T-helper 1 cell treated with Interleukin-12 subunit alpha and Interleukin-12 subunit beta and Interleukin-4 antibody, amounts not matched to agents 30 μg/mL and 1 μg/mL, for 36 hours (primary cell): Measurements from ENCODE around the gene MRPS18A.
"Not testable (repeated sequence)": the region's sequence is repeated elsewhere in the genome, so short reads cannot be mapped to it uniquely, and the experiment has no call there.

Experiments
- H3K27ac Mint-ChIP-seq: one replicate; pipeline ENCODE4 v1.8.0; 2021; ENCODE audit warnings: mild to moderate bottlenecking, mixed read lengths
- H3K27me3 Mint-ChIP-seq: one replicate; pipeline ENCODE4 v1.8.0; 2021; ENCODE audit warnings: low read depth, mixed read lengths
- H3K36me3 Mint-ChIP-seq: one replicate; pipeline ENCODE4 v1.8.0; 2021; ENCODE audit warnings: low read depth, mixed read lengths
- H3K4me1 Mint-ChIP-seq: one replicate; pipeline ENCODE4 v1.8.0; 2021; ENCODE audit warnings: low read depth, mixed read lengths
- H3K4me3 Mint-ChIP-seq: one replicate; pipeline ENCODE4 v1.8.0; 2021; ENCODE audit warnings: mild to moderate bottlenecking, moderate library complexity, mixed read lengths
- H3K9me3 Mint-ChIP-seq: one replicate; pipeline ENCODE4 v1.8.0; 2021; ENCODE audit warnings: mixed read lengths

MRPS18A gene

DNA sequence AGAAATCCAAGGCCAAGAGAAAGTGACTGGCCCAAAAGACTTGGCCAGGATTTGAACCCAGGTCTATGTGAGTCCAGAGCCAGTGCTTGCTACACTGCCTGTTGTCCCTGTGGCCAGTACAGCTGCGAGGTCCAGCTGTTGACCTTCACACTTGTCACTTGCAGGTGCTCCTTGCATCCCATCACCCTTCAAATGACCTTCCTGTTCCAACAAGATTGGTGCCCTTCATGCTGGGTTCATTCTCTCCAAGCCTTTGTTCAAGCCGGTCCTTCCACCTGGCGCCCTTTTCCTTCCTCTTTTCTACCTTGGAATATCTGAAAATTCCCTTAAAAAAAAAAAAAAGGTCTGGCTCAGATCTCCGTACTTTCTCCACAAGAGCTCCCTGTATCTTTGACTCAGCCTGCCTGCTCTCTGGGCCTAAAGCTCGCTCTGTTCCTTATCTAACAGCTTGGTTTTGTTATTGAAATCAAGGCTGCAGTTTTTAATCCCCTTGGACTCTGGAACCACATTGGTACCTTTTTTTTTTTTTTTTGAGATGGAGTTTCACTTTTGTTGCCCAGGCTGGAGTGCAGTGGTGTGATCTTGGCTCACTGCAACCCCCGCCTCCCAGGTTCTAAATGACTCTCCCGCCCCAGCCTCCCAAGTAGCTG lies 22.2 kb upstream of the MRPS18A start:
- Mint-ChIP-seq H3K27ac (no peak overlapping the region), H3K27me3 (peaks cover 39% of the 10 kb centered on the region)

DNA sequence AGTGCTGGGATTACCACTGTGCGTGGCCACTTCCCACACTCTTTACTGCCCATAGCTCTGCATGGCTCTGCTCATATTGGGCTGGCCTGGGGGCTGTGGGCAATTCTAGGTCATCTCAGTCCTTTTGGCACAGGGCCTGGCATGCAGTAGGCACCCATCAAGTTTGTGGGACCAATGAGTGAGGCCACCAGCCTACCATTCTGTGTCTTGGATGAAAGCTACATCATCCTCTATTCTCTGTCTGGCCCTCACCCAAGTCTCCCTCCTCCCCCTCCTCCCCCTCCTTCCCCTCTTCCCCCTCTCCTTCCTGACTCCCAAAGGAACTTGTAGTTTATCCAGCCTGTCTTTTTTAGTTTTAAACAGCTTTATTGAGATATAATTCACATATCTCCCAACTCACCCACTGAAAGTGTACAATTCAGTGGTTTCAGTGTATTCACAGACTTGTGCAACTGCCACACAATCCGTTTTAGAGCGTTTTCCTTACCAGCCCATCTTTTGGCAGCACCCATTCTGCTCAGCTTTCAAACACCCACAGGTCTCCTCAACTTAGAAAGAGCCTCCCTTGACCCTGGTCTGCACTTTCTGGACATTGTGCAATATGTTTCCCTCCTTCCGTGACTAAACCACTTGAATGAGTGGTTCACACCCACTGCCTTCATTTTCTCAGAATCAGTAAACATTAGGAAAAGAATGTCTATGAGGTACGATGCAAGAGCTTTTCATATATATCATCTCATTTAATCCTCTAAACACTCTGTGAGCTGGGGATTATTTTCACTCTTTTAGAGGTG lies 21.5 kb upstream of the MRPS18A start:
- H3K27ac Mint-ChIP-seq: no peak overlapping the region
- no peaks in the 10 kb centered on the region for H3K36me3 Mint-ChIP-seq

More for the DNA sequence above, 22.2 kb upstream of the MRPS18A start:
- no peaks in the 10 kb centered on the region for H3K9me3 Mint-ChIP-seq
- no peak overlapping the region for H3K4me3 Mint-ChIP-seq
- peaks cover 23% of the 10 kb centered on the region for H3K4me1 Mint-ChIP-seq
- H3K36me3 Mint-ChIP-seq: no peaks in the 10 kb centered on the region

GRCh38 chr6:43707767-43708166 lies 20.2 kb upstream of the MRPS18A start:
- H3K4me3 Mint-ChIP-seq: no peak overlapping the region
- H3K4me1 Mint-ChIP-seq: peaks cover 21% of the 10 kb centered on the region
- H3K9me3 Mint-ChIP-seq: no peaks in the 10 kb centered on the region
- H3K36me3 Mint-ChIP-seq: no peaks in the 10 kb centered on the region
- no peak overlapping the region for H3K27ac Mint-ChIP-seq
- peaks cover 51% of the 10 kb centered on the region for H3K27me3 Mint-ChIP-seq

More for the DNA sequence above, 21.5 kb upstream of the MRPS18A start:
- H3K4me1 Mint-ChIP-seq: peaks cover 23% of the 10 kb centered on the region
- peaks cover 43% of the 10 kb centered on the region for H3K27me3 Mint-ChIP-seq
- H3K9me3 Mint-ChIP-seq: no peaks in the 10 kb centered on the region
- no peak overlapping the region for H3K4me3 Mint-ChIP-seq

- no peak overlapping the region for H3K4me3 Mint-ChIP-seq
- no peaks in the 10 kb centered on the region for H3K9me3 Mint-ChIP-seq
- H3K27ac Mint-ChIP-seq: no peak overlapping the region
- H3K27me3 Mint-ChIP-seq: peaks cover 52% of the 10 kb centered on the region
- peaks cover 21% of the 10 kb centered on the region for H3K4me1 Mint-ChIP-seq
- no peaks in the 10 kb centered on the region for H3K36me3 Mint-ChIP-seq
Measured at GRCh38 chr6:43707269-43707668, 19.7 kb upstream of the MRPS18A start.

GRCh38 chr6:43706788-43707187 lies 19.2 kb upstream of the MRPS18A start:
- Mint-ChIP-seq H3K27ac (no peak overlapping the region), H3K9me3 (no peaks in the 10 kb centered on the region), H3K4me1 (peaks cover 21% of the 10 kb centered on the region), H3K36me3 (no peaks in the 10 kb centered on the region), H3K27me3 (peaks cover 48% of the 10 kb centered on the region), H3K4me3 (no peak overlapping the region)

DNA sequence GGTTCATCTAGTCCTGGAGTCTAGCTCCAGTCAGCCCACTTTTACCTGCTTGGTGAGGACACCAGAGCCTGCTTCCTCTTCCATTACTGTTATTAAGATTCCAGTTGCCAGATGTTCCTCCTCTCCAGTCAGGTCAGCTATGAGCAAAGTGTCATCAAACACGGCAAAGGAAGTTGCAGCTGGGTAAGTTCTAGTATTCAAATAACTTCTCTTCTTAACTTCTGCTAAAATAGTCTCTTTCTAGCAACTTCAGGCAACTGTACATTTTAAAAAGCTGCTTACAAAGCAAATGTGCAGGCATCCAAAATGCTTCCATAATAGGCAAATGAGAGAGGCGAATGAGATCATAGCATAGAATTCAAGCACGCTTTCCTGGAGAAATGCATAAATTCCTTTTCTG lies 18.4 kb upstream of the MRPS18A start:
- Mint-ChIP-seq H3K27me3 (peaks cover 44% of the 10 kb centered on the region), H3K36me3 (no peaks in the 10 kb centered on the region), H3K9me3 (no peaks in the 10 kb centered on the region), H3K4me1 (peaks cover 21% of the 10 kb centered on the region), H3K4me3 (no peak overlapping the region), H3K27ac (no peak overlapping the region)

DNA sequence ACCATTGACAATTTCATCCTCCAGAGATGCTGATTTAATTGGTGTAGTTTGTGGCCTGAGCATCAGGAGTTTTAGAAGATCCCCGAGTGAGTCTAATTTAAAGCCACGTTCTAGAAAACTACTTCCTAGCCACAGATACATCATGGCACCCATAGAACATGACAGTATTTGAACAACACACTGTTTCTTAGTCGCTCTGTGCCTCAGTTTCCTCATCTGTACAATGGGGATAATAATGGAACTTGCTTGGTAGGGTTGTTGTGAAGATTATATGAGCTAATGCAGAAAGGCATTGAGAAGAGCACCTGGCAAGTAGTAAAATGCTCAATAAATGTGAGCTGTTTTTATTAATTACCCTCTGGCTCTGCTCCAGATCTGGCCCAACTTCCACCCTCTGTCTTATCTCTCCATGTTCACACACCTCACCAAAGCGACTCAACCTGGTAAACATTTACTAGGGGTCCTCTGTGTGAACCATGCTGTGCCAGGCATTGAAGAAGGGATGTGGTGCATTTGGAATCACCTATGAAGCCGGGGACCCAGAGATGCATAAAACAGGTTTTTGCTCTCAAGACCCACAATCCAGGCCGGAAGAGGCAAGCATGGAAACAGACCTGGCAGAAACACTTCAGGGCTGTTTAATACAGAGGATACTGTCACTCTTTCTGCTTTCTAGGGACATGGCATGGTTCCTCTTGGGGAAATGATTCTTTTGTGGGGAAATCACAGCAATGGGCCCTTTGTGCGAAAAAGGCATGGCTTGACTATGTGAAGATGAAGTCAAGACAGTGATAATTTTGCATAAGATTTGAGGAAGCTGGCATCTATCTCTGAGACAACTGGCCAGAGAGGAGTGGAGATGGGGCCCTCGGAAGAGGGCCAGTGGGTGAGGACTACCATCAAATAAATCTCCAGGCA lies 16.2 kb upstream of the MRPS18A start:
- Mint-ChIP-seq H3K27ac (no peak overlapping the region), H3K9me3 (no peaks in the 10 kb centered on the region), H3K27me3 (peaks cover 40% of the 10 kb centered on the region), H3K4me1 (peaks cover 14% of the 10 kb centered on the region), H3K36me3 (no peaks in the 10 kb centered on the region), H3K4me3 (no peak overlapping the region)

DNA sequence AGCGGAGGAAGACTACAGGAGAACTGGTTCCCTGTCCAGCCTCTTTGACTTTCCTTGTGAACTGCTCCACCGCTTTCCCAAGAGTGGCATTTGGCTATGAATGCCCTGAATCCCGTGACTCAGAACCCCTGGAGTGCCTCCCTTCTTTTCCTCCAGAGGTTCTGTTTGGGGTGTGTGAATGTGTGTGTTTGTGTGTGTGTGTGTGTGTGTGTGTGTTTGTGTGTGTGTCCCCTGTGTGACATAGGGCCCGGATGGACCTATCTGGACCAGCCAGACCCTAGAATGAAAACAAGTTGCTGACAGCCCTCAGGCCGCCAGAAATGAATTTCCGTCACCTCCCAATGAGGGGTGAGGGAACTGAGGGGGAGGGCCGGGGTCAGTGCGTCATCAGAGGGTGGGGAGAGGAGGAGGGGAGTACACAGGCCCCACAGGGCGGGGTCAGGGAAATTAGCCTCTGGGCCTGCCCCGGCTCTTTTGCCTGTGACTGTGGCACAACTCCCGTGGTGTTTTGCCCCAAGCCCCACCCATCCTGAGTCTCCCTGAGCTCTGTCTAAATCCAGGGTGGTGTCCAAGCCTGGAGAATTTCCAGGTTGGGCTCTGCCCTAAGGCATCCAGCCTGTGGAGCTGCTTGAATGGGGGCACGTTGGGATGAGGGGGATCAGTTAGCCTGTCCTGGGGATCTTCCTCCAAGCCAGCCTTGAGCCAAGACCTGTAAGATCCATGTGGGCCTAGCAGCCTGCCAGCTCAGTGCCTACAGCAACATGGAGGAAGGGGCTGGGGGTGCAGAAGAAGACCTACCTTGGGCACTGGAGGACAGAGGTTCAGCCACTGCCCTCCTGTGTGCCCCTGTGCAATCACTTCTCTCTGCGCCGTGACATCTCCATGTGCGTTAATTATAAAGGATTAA lies 15.2 kb upstream of the MRPS18A start:
- Mint-ChIP-seq H3K27me3 (peaks cover 49% of the 10 kb centered on the region), H3K27ac (no peak overlapping the region), H3K4me1 (peaks cover 14% of the 10 kb centered on the region), H3K36me3 (no peaks in the 10 kb centered on the region), H3K9me3 (no peaks in the 10 kb centered on the region), H3K4me3 (no peak overlapping the region)

- Mint-ChIP-seq H3K27me3 (peaks cover 49% of the 10 kb centered on the region), H3K36me3 (no peaks in the 10 kb centered on the region), H3K4me1 (peaks cover 13% of the 10 kb centered on the region), H3K27ac (no peak overlapping the region), H3K4me3 (no peak overlapping the region), H3K9me3 (no peaks in the 10 kb centered on the region)
Measured at GRCh38 chr6:43702171-43702533, 14.6 kb upstream of the MRPS18A start.

DNA sequence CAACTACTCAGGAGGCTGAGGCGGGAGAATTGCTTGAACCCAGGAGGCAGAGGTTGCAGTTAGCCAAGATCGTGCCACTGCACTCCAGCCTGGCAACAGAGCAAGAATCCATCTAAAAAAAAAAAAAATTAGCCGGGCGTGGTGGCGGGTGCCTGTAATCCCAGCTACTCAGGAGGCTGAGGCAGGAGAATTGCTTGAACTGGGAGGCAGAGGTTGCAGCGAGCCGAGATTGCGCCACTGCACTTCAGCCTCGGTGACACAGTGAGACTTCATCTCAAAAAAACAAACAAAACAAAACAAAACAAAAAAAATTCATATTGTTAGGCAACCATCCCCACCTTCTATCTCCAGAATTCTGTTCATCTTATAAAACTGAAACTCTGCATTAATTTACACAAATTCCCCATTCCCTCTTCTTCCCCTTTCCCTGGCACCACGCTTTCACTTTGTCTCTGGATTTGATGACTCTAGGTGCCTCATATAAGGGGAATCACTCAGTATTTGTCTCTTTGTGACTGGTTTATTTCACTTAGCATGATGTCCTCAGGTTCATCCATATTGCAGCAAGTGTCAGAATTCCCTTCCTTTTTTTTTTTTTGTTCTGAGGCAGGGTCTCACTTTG lies 13.5 kb upstream of the MRPS18A start:
- H3K4me1 Mint-ChIP-seq, H3K27ac Mint-ChIP-seq, H3K36me3 Mint-ChIP-seq, H3K9me3 Mint-ChIP-seq, H3K4me3 Mint-ChIP-seq: not testable (repeated sequence)
- H3K27me3 Mint-ChIP-seq: peaks cover 40% of the 10 kb centered on the region

GRCh38 chr6:43699564-43700186 lies 12.1 kb upstream of the MRPS18A start:
- no peak overlapping the region for H3K4me3 Mint-ChIP-seq
- peaks cover 32% of the 10 kb centered on the region for H3K27me3 Mint-ChIP-seq
- H3K27ac Mint-ChIP-seq: no peak overlapping the region
- H3K36me3 Mint-ChIP-seq: no peaks in the 10 kb centered on the region
- H3K4me1 Mint-ChIP-seq: no peaks in the 10 kb centered on the region
- no peaks in the 10 kb centered on the region for H3K9me3 Mint-ChIP-seq

DNA sequence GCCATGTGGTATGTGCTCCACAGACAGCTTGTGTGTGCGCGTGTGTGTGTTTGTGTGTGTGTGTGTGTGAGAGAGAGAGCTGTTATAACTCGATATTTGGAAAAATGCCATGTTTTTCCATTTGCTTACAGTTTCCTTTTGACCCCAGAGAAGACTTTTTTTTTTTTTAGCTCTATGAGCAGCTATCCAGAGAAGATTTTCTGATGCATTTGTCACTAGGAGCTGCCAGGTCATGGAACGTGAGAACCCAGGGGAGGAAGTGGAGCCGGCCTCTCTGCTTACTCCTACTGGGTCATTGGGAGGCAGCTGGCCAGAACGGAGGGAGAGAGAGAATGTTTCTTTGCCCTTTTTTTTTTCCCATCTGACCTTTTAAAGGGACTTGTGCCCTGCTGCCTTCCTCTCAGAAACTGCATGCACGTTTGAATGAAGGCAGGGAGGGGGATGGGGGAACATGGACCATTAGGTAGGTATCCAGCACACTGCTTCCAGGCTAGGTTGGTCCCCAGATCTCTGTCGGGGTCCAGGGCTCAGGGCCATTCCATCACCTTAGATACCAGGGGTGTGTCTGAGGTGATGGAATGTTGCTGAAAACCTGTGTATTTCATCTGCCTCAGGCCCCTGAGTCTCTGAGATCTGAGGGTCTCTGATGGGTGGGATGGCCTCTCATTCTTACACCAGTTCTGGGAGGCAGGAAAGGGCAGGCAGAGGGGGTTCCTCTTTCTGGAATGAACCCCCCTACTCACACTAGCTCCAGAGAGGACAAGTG lies 11.2 kb upstream of the MRPS18A start:
- H3K27me3 Mint-ChIP-seq: peaks cover 27% of the 10 kb centered on the region
- H3K4me1 Mint-ChIP-seq: no peaks in the 10 kb centered on the region
- H3K27ac Mint-ChIP-seq: no peak overlapping the region
- H3K9me3 Mint-ChIP-seq: no peaks in the 10 kb centered on the region
- H3K36me3 Mint-ChIP-seq: no peaks in the 10 kb centered on the region
- no peak overlapping the region for H3K4me3 Mint-ChIP-seq

- Mint-ChIP-seq H3K9me3 (no peaks in the 10 kb centered on the region), H3K27me3 (peaks cover 21% of the 10 kb centered on the region), H3K36me3 (no peaks in the 10 kb centered on the region), H3K4me1 (no peaks in the 10 kb centered on the region), H3K4me3 (no peak overlapping the region), H3K27ac (no peak overlapping the region)
Measured at GRCh38 chr6:43697421-43697820, 9.8 kb upstream of the MRPS18A start.
